Measurements from ENCODE around the gene NAV2.

GRCh38 chr11:20027556-20028013 is 314.9 kb downstream of the NAV2 start:
- TF ChIP-seq CREB5 (CRISPR knock-in tag; IDR thresholded peaks at IDR 0.05; ENCODE audit: low read depth) (no peak), ESRRG (CRISPR knock-in tag; IDR thresholded peaks at IDR 0.05) (no peak), ISL1 (CRISPR knock-in tag; IDR thresholded peaks at IDR 0.05) (no peak), ZC3H10 (CRISPR knock-in tag; IDR thresholded peaks at IDR 0.05) (no peak)

All from SK-N-SH treated with all-trans-retinoic acid at 6 μM for 48 hours (cell line).